ENCODE measurements around the gene ZIC2. TPM values are rescaled to one million over a fixed set of nuclear protein-coding genes. Genes with fewer than 3 reads are reported as not detected.

The ZIC2 gene
- total and polyA plus RNA-seq, 2 experiments from 2014 or later = not detected

DNA sequence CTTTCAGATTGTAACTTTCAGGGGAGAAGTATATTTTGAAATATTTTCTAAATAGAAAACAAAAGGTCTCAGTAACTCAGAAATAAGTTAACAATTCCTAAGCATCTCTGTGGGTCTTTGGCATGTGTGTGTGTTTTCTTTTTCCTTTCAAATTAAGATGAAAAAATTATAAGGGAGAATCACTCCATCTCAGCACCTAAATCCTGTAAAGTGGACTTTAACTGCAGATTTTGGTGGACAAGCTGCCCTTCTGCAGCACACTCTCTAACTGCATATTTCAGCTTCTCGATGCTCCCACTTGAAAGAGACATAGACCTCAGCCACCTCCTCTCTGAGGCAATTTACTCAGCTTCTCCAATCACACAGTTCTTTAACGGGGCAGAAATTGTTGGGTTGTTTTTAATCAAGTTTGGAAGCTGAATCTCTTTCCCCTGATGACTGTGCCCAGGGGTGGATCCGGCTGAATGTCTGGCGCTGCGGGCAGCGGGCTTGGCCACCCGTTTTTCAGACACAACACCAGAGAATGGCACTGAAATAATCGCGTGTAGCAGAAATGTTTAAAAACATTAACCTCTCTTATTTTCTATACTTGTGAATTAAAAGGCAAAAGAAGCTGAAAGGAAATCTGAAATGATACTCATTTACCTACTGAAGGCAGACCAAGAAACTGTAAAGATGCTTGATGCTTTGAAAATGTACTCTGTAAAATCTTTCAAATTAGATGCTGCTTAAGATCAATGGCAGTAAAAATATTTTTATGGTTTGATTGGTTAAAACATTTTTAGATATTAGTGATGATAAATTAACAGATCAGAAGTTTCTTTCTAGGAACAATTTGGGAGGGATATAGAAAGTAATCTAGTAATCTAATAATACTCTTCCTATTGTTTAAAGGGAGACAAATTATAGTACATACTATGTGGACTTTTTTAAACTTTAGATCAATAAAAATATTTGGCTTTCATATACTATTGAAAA lies 12.4 kb downstream of the ZIC2 start:
- Histone ChIP-seq H3K27ac (no peak overlapping the region), H3K9me3 (ENCODE audit: low read depth) (no peaks in the 10 kb centered on the region), H3F3A (ENCODE audit: insufficient read depth) (0 out of 2 replicates have a peak, but pooled peaks cover 9% of the 10 kb centered on the region), H3K4me3 (no peak overlapping the region), H3K36me3 (ENCODE audit: low read depth) (no peaks in the 10 kb centered on the region), H4K20me1 (ENCODE audit: insufficient read depth) (no peaks in the 10 kb centered on the region), H3K4me2 (ENCODE audit: unreplicated experiment) (no peak overlapping the region), H3K79me2 (ENCODE audit: insufficient read depth) (no peaks in the 10 kb centered on the region), H3K27me3 (replicated peaks; ENCODE audit: insufficient read depth) (peaks cover 94% of the 10 kb centered on the region), H3K9me2 (ENCODE audit: insufficient read depth) (no peaks in the 10 kb centered on the region), H3K9ac (no peak overlapping the region), H3K4me1 (ENCODE audit: insufficient read depth) (no peaks in the 10 kb centered on the region), H2AFZ (no peak overlapping the region)
- in situ Hi-C loops (cut with MboI) = no loop called here
- TF ChIP-seq EZH2 (IDR thresholded peaks at IDR 0.05; ENCODE audit: insufficient read depth, poor library complexity, severe bottlenecking) (no peak), EZH2phosphoT487 (IDR thresholded peaks at IDR 0.05; ENCODE audit: insufficient read depth, low read depth) (0 out of 2 replicates have a peak, but pooled peaks have one; percentile 21)
- no peak for DNase-seq
- WGBS, 2 experiments (ENCODE audit: low coverage in 1 of 2, low lambda C conversion rate in 2 of 2, missing lambda C conversion rate in 2 of 2) = 4 to 6% methylated on average over 9 of the region's 9 CpGs

DNA sequence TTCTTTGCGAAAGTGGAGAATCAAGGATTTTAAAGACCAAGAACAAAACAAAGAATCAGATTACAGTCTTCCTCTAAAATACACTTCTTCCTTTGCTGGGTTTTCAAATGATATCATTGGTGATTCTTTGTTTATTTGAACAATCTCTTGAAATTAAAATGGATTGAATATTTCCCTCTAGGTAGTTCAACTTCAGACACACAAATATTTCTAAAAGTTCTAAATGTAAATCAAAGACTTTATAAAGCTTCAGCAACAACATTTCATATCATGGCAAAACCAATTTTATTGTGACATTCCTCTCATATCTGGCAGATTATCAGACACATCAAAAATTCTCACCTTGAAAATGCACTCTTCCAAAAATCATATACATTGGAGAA lies 13.0 kb downstream of the ZIC2 start:
- no peak overlapping the region for H3K4me2 ChIP-seq (ENCODE audit: unreplicated experiment)
- in situ Hi-C loops (cut with MboI) = no loop called here
- no peaks in the 10 kb centered on the region for H3K36me3 ChIP-seq (ENCODE audit: low read depth)
- 0 out of 2 replicates have a peak, but pooled peaks cover 9% of the 10 kb centered on the region for H3F3A ChIP-seq (ENCODE audit: insufficient read depth)
- H4K20me1 ChIP-seq (ENCODE audit: insufficient read depth) = no peaks in the 10 kb centered on the region
- no peak overlapping the region for H3K27ac ChIP-seq
- TF ChIP-seq EZH2 (IDR thresholded peaks at IDR 0.05; ENCODE audit: insufficient read depth, poor library complexity, severe bottlenecking) (no peak), EZH2phosphoT487 (IDR thresholded peaks at IDR 0.05; ENCODE audit: insufficient read depth, low read depth) (no peak)
- H3K9ac ChIP-seq = no peak overlapping the region
- DNase-seq = no peak
- H3K9me3 ChIP-seq (ENCODE audit: low read depth) = no peaks in the 10 kb centered on the region
- H3K4me1 ChIP-seq (ENCODE audit: insufficient read depth) = no peaks in the 10 kb centered on the region
- H3K27me3 ChIP-seq (replicated peaks; ENCODE audit: insufficient read depth) = peaks cover 93% of the 10 kb centered on the region
- no peak overlapping the region for H3K4me3 ChIP-seq
- WGBS, 2 experiments (ENCODE audit: low coverage in 1 of 2, low lambda C conversion rate in 2 of 2, missing lambda C conversion rate in 2 of 2) = 75 to 85% methylated on average over 1 of the region's 1 CpG
- H3K79me2 ChIP-seq (ENCODE audit: insufficient read depth) = no peaks in the 10 kb centered on the region
- no peaks in the 10 kb centered on the region for H3K9me2 ChIP-seq (ENCODE audit: insufficient read depth)
- no peak overlapping the region for H2AFZ ChIP-seq

DNA sequence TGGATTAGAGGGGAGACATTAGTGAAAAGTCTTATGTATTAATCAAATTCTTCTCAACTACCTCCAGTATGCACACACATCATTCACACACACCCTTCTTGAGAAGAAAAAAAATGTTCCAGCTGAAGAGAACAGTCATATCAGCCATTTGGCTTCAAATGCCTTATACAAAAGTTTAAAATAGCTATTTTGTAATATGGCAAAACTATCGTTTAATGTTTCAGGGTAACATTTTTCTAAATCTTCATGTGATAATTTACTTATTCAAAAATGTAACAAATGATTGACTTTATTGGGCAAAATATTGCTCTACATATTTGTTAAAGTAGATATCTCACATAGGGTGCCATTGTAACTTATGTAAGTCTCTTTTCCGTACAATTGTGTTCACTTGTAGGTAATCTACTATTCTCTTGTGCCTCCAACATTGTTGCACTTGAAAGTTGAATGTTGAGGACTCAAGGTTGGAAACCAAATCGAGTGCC lies 13.6 kb downstream of the ZIC2 start:
- no peak for TF ChIP-seq EZH2 (IDR thresholded peaks at IDR 0.05; ENCODE audit: insufficient read depth, poor library complexity, severe bottlenecking)
- TF ChIP-seq EZH2phosphoT487 (IDR thresholded peaks at IDR 0.05; ENCODE audit: insufficient read depth, low read depth) = no peak
- Histone ChIP-seq H3K4me1 (ENCODE audit: insufficient read depth) (no peaks in the 10 kb centered on the region), H3F3A (ENCODE audit: insufficient read depth) (0 out of 2 replicates have a peak, but pooled peaks cover 9% of the 10 kb centered on the region), H3K27me3 (replicated peaks; ENCODE audit: insufficient read depth) (peaks cover 90% of the 10 kb centered on the region), H3K4me3 (no peak overlapping the region), H3K9ac (no peak overlapping the region), H2AFZ (no peak overlapping the region), H3K36me3 (ENCODE audit: low read depth) (no peaks in the 10 kb centered on the region), H4K20me1 (ENCODE audit: insufficient read depth) (no peaks in the 10 kb centered on the region), H3K9me2 (ENCODE audit: insufficient read depth) (no peaks in the 10 kb centered on the region), H3K9me3 (ENCODE audit: low read depth) (no peaks in the 10 kb centered on the region), H3K4me2 (ENCODE audit: unreplicated experiment) (no peak overlapping the region), H3K27ac (no peak overlapping the region), H3K79me2 (ENCODE audit: insufficient read depth) (no peaks in the 10 kb centered on the region)
- DNase-seq = no peak
- in situ Hi-C loops (cut with MboI) = no loop called here
- 6 to 9% methylated on average over 3 of the region's 3 CpGs for WGBS, 2 experiments (ENCODE audit: low coverage in 1 of 2, low lambda C conversion rate in 2 of 2, missing lambda C conversion rate in 2 of 2)

DNA sequence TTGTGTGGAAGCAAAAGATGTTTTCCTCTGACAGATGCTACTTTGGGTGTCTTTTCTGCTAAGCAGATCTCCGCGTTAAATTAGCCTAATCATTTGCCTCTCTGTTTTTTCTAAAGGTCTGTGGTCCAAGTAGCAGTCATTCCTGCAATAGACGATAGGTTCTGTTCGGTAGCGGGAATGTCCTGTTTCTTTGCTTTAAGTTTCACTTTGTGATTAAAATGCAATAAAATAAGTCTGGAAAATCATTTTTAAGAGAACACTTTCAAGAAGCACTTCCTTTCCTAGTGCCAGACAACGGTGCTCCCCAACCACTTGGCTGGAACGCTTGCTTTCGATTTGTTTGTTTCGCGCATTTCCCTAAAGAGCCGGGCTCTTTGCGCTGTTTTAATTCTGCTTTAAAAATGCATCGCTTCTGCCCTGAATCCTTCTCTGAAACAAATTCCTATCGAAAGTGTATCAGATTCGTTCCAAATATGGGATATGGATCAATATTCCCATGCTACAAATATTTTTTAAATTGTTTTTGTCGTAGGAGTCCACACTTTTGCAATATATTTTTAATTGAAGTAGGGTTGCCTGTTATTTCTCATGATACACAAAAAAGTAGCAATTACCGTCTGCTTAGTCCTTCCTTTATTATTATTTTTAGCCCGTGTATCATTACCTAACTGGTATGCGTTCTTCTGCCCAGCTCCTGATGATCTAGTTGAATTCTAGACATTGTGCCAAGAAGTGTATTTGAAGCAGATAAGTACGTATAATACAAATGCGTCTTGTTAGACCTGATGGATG lies 14.2 kb downstream of the ZIC2 start:
- no peaks in the 10 kb centered on the region for H3K9me3 ChIP-seq (ENCODE audit: low read depth)
- DNase-seq = no peak
- no peaks in the 10 kb centered on the region for H4K20me1 ChIP-seq (ENCODE audit: insufficient read depth)
- H3K79me2 ChIP-seq (ENCODE audit: insufficient read depth) = no peaks in the 10 kb centered on the region
- no peak overlapping the region for H3K27ac ChIP-seq
- H3K4me2 ChIP-seq (ENCODE audit: unreplicated experiment) = no peak overlapping the region
- H3K9ac ChIP-seq = no peak overlapping the region
- no peaks in the 10 kb centered on the region for H3K9me2 ChIP-seq (ENCODE audit: insufficient read depth)
- peaks cover 87% of the 10 kb centered on the region for H3K27me3 ChIP-seq (replicated peaks; ENCODE audit: insufficient read depth)
- TF ChIP-seq EZH2phosphoT487 (IDR thresholded peaks at IDR 0.05; ENCODE audit: insufficient read depth, low read depth) (peak; percentile 79; the same call in 1 of the 2 replicates), EZH2 (IDR thresholded peaks at IDR 0.05; ENCODE audit: insufficient read depth, poor library complexity, severe bottlenecking) (peak; percentile 74)
- no peaks in the 10 kb centered on the region for H3K4me1 ChIP-seq (ENCODE audit: insufficient read depth)
- H3K4me3 ChIP-seq = no peak overlapping the region
- no peaks in the 10 kb centered on the region for H3K36me3 ChIP-seq (ENCODE audit: low read depth)
- no peak overlapping the region for H2AFZ ChIP-seq
- WGBS, 2 experiments (ENCODE audit: low coverage in 1 of 2, low lambda C conversion rate in 2 of 2, missing lambda C conversion rate in 2 of 2) = 23 to 24% methylated on average over 21 of the region's 21 CpGs
- in situ Hi-C loops (cut with MboI) = no loop called here
- 0 out of 2 replicates have a peak, but pooled peaks cover 9% of the 10 kb centered on the region for H3F3A ChIP-seq (ENCODE audit: insufficient read depth)
